GM12864 (cell line): Measurements from ENCODE around the gene SCN3B.

ENCODE experiments used
- DNase-seq: peaks from one replicate; pipeline ENCODE4 v3.0.0-alpha.2; 2011; ENCODE audit warnings: low read depth
- H3K4me3 ChIP-seq: 2 replicates; pipeline ENCODE4 v1.5.1; 2011; ENCODE audit warnings: mild to moderate bottlenecking, low read depth, low read length, control low read depth
- TF ChIP-seq, protein P1 (sequence below): IDR thresholded peaks from 2 replicates; pipeline ENCODE4 v1.5.1; 2011; ENCODE audit warnings: low read depth, mild to moderate bottlenecking, moderate library complexity, low read length, control low read depth, inconsistent platforms; ENCODE audit errors: missing control alignments

Gene SCN3B

DNA sequence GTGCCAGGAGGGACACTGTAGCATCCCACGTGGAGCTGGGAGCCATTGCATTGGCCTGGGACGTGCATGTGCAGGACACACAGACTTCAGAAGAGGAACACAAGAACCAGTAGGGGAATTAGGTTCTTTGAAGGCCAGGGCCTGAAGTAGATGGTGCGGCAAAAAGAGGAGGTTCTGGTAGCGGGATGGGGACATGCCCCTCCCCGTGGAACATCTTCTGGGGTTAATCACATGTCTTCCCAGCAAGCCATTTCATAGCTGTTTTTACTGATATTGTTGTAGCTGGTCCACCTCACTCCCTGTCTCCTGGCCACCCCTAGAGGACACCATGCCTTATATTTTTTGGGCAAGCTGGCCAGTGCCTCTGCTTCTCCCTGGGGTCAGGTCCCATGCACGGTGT, 74.3 kb downstream of the SCN3B start:
- TF ChIP-seq, protein P1, sequence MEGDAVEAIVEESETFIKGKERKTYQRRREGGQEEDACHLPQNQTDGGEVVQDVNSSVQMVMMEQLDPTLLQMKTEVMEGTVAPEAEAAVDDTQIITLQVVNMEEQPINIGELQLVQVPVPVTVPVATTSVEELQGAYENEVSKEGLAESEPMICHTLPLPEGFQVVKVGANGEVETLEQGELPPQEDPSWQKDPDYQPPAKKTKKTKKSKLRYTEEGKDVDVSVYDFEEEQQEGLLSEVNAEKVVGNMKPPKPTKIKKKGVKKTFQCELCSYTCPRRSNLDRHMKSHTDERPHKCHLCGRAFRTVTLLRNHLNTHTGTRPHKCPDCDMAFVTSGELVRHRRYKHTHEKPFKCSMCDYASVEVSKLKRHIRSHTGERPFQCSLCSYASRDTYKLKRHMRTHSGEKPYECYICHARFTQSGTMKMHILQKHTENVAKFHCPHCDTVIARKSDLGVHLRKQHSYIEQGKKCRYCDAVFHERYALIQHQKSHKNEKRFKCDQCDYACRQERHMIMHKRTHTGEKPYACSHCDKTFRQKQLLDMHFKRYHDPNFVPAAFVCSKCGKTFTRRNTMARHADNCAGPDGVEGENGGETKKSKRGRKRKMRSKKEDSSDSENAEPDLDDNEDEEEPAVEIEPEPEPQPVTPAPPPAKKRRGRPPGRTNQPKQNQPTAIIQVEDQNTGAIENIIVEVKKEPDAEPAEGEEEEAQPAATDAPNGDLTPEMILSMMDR: no peak
- H3K4me3 ChIP-seq: no peak overlapping the region
- no peak for DNase-seq

DNA sequence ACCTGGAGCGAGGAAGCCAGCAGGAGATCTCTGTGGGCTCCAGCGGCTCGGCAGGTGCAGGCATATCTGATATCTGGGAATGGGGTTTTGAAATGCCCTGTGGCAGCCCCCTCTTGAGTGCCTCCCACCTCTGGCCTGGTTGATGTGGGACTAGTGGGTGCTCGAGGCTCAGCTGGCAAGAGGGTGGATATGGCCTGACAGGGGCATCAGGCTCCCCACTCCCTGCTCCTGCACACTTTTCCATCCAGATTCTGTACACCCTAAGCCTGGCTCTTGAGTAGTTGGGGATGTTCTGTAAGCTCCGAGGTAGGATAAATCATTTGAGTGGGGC, 75.0 kb downstream of the SCN3B start:
- H3K4me3 ChIP-seq: no peak overlapping the region
- TF ChIP-seq, protein P1: no peak
- no peak for DNase-seq
